ENCODE data around the gene EARS2. TPM values are rescaled to one million over a fixed set of nuclear protein-coding genes. Genes with fewer than 3 reads are reported as not detected.

EARS2 gene
- total RNA-seq, 1 experiment from 2014 or later, result 55.9 TPM

GRCh38 chr16:23495671-23496070 is 61.5 kb downstream of the EARS2 start (continued):
- TF ChIP-seq MLX (CRISPR knock-in tag; IDR thresholded peaks at IDR 0.05), result no peak
- TF ChIP-seq ESRRA (CRISPR knock-in tag; IDR thresholded peaks at IDR 0.05; ENCODE audit: borderline replicate concordance), result no peak
- TF ChIP-seq RELA (CRISPR knock-in tag; IDR thresholded peaks at IDR 0.05; ENCODE audit: borderline replicate concordance), result no peak
- no peak for TF ChIP-seq ARID4B (CRISPR knock-in tag; IDR thresholded peaks at IDR 0.05; ENCODE audit: borderline replicate concordance)
- TF ChIP-seq ZNF423 (CRISPR knock-in tag; IDR thresholded peaks at IDR 0.05), result no peak
- no peak for TF ChIP-seq ZNF219 (CRISPR knock-in tag; IDR thresholded peaks at IDR 0.05; ENCODE audit: borderline replicate concordance)

GRCh38 chr16:23494188-23494587 is 63.0 kb downstream of the EARS2 start:
- H3K4me3 Mint-ChIP-seq, result no peak overlapping the region
- no peaks in the 10 kb centered on the region for H3K9me3 Mint-ChIP-seq
- POLR2A ChIA-PET, result no interaction called here
- no peak for TF ChIP-seq ZNF138 (CRISPR knock-in tag; conservative IDR thresholded peaks at IDR 0.05)
- TF ChIP-seq EMX1 (CRISPR knock-in tag; IDR thresholded peaks at IDR 0.05), result no peak
- TF ChIP-seq KAT7 (CRISPR knock-in tag; IDR thresholded peaks at IDR 0.05; ENCODE audit: borderline replicate concordance), result no peak
- no peak for TF ChIP-seq ESRRA (CRISPR knock-in tag; IDR thresholded peaks at IDR 0.05; ENCODE audit: borderline replicate concordance)
- TF ChIP-seq ZNF416 (CRISPR knock-in tag; IDR thresholded peaks at IDR 0.05), result no peak
- no peak for TF ChIP-seq NR2C2 (CRISPR knock-in tag; IDR thresholded peaks at IDR 0.05)
- no peak for TF ChIP-seq E2F1 (CRISPR knock-in tag; IDR thresholded peaks at IDR 0.05)
- no peak for TF ChIP-seq ZNF532 (CRISPR knock-in tag; IDR thresholded peaks at IDR 0.05; ENCODE audit: borderline replicate concordance)
- TF ChIP-seq ZNF396 (CRISPR knock-in tag; IDR thresholded peaks at IDR 0.05; ENCODE audit: borderline replicate concordance), result no peak
- no peak for TF ChIP-seq JUN (CRISPR knock-in tag; IDR thresholded peaks at IDR 0.05)
- no peak for TF ChIP-seq TCF7 (CRISPR knock-in tag; IDR thresholded peaks at IDR 0.05; ENCODE audit: low read depth)
- TF ChIP-seq SMAD3 (CRISPR knock-in tag; IDR thresholded peaks at IDR 0.05; ENCODE audit: borderline replicate concordance), result no peak
- no peak for TF ChIP-seq ERG (CRISPR knock-in tag; IDR thresholded peaks at IDR 0.05)
- H3K27ac Mint-ChIP-seq, result 0 out of 2 replicates have a peak overlapping the region, but pooled peaks have one; percentile 27
- CTCF ChIA-PET, result no interaction called here
- no peak for DNase-seq (ENCODE audit: low spot score)
- peaks cover 55% of the 10 kb centered on the region for H3K36me3 Mint-ChIP-seq
- H3K4me1 Mint-ChIP-seq, result peaks cover 8% of the 10 kb centered on the region; the same call in 1 of the 2 replicates
- no peak for ATAC-seq
- H3K27me3 Mint-ChIP-seq (ENCODE audit: low read depth), result no peaks in the 10 kb centered on the region

Data from WTC11 (cell line).